Mucosa of rectum (tissue), 2 donors: ENCODE results near the gene LHPP.
"Not testable (repeated sequence)": the region's sequence is repeated elsewhere in the genome, so short reads cannot be mapped to it uniquely, and the experiment has no call there.

Experiments
- H3K27ac ChIP-seq, 2 donors: one replicate each; pipeline ENCODE4 v1.7.0; 2013; ENCODE audit warnings: inconsistent platforms in 2 of 2, low read depth in 2 of 2, low read length in 2 of 2
- H3K27me3 ChIP-seq, 2 donors: one replicate each; pipeline ENCODE4 v1.7.0; 2013; ENCODE audit warnings: low read length in 2 of 2; ENCODE audit not compliant: control insufficient read depth in 2 of 2, insufficient read depth in 2 of 2
- H3K36me3 ChIP-seq, 2 donors: one replicate each; pipeline ENCODE4 v1.7.0; 2013; ENCODE audit warnings: low read length in 2 of 2; ENCODE audit not compliant: control insufficient read depth in 2 of 2, insufficient read depth in 2 of 2
- H3K4me1 ChIP-seq, 2 donors: one replicate each; pipeline ENCODE4 v1.7.0; 2013; ENCODE audit warnings: low read length in 2 of 2, mild to moderate bottlenecking in 1 of 2; ENCODE audit not compliant: control insufficient read depth in 2 of 2, insufficient read depth in 2 of 2
- H3K4me3 ChIP-seq, 2 donors: one replicate each; pipeline ENCODE4 v1.7.0; 2013; ENCODE audit warnings: low read length in 2 of 2
- H3K9ac ChIP-seq, 2 donors: one replicate each; pipeline ENCODE4 v1.7.0; 2013; ENCODE audit warnings: low read length in 2 of 2, low read depth in 1 of 2, mild to moderate bottlenecking in 1 of 2
- H3K9me3 ChIP-seq, 2 donors: one replicate each; pipeline ENCODE4 v1.7.0; 2013; ENCODE audit warnings: low read length in 2 of 2; ENCODE audit not compliant: control insufficient read depth in 2 of 2
- donor health status: healthy.
- donor health status: Normal muscosa, but diverticular disease.

The LHPP gene

GRCh38 chr10:124604214-124605000, 142.8 kb downstream of the LHPP start:
- H3K4me1 ChIP-seq = no peaks in the 10 kb centered on the region
- H3K27ac ChIP-seq = no peak overlapping the region
- H3K27me3 ChIP-seq = no peaks in the 10 kb centered on the region
- H3K36me3 ChIP-seq = no peaks in the 10 kb centered on the region
- no peak overlapping the region for H3K9ac ChIP-seq
- no peaks in the 10 kb centered on the region for H3K9me3 ChIP-seq
- no peak overlapping the region for H3K4me3 ChIP-seq

- no peak overlapping the region for H3K27ac ChIP-seq
- no peak overlapping the region for H3K4me3 ChIP-seq
- no peaks in the 10 kb centered on the region for H3K4me1 ChIP-seq
Measured at GRCh38 chr10:124605001-124605370, 143.4 kb downstream of the LHPP start.

GRCh38 chr10:124605481-124605855, 143.8 kb downstream of the LHPP start:
- H3K27me3 ChIP-seq = no peaks in the 10 kb centered on the region
- H3K4me1 ChIP-seq = no peaks in the 10 kb centered on the region
- no peaks in the 10 kb centered on the region for H3K9me3 ChIP-seq
- no peak overlapping the region for H3K4me3 ChIP-seq
- H3K36me3 ChIP-seq = no peaks in the 10 kb centered on the region
- no peak overlapping the region for H3K27ac ChIP-seq
- H3K9ac ChIP-seq = no peak overlapping the region

More at GRCh38 chr10:124605001-124605370, 143.4 kb downstream of the LHPP start:
- H3K9me3 ChIP-seq = no peaks in the 10 kb centered on the region
- H3K9ac ChIP-seq = no peak overlapping the region
- no peaks in the 10 kb centered on the region for H3K27me3 ChIP-seq
- H3K36me3 ChIP-seq = no peaks in the 10 kb centered on the region

- Histone ChIP-seq H3K36me3 (no peaks in the 10 kb centered on the region), H3K27ac (no peak overlapping the region), H3K9ac (no peak overlapping the region), H3K4me3 (no peak overlapping the region), H3K27me3 (no peaks in the 10 kb centered on the region), H3K4me1 (no peaks in the 10 kb centered on the region), H3K9me3 (no peaks in the 10 kb centered on the region)
Measured at GRCh38 chr10:124605856-124606812, 144.5 kb downstream of the LHPP start.

- Histone ChIP-seq H3K4me3 (no peak overlapping the region), H3K9ac (no peak overlapping the region), H3K4me1 (no peaks in the 10 kb centered on the region), H3K9me3 (no peaks in the 10 kb centered on the region), H3K27me3 (no peaks in the 10 kb centered on the region), H3K27ac (no peak overlapping the region), H3K36me3 (no peaks in the 10 kb centered on the region)
Measured at GRCh38 chr10:124606822-124607221, 145.2 kb downstream of the LHPP start.

GRCh38 chr10:124607693-124608092, 146.1 kb downstream of the LHPP start:
- Histone ChIP-seq H3K36me3 (no peaks in the 10 kb centered on the region), H3K9ac (no peak overlapping the region), H3K4me3 (no peak overlapping the region), H3K4me1 (no peaks in the 10 kb centered on the region), H3K9me3 (no peaks in the 10 kb centered on the region), H3K27ac (no peak overlapping the region), H3K27me3 (no peaks in the 10 kb centered on the region)

- no peak overlapping the region for H3K9ac ChIP-seq
- H3K9me3 ChIP-seq = no peaks in the 10 kb centered on the region
- no peaks in the 10 kb centered on the region for H3K36me3 ChIP-seq
- H3K4me3 ChIP-seq = no peak overlapping the region
- no peaks in the 10 kb centered on the region for H3K4me1 ChIP-seq
- H3K27ac ChIP-seq = no peak overlapping the region
- no peaks in the 10 kb centered on the region for H3K27me3 ChIP-seq
Measured at GRCh38 chr10:124608093-124608721, 146.6 kb downstream of the LHPP start.

- Histone ChIP-seq H3K27me3 (no peaks in the 10 kb centered on the region), H3K4me1 (no peaks in the 10 kb centered on the region), H3K9ac (no peak overlapping the region), H3K27ac (no peak overlapping the region), H3K4me3 (no peak overlapping the region), H3K9me3 (no peaks in the 10 kb centered on the region), H3K36me3 (no peaks in the 10 kb centered on the region)
Measured at GRCh38 chr10:124609698-124610097, 148.1 kb downstream of the LHPP start.

GRCh38 chr10:124610186-124610585, 148.6 kb downstream of the LHPP start:
- not testable (repeated sequence) for H3K36me3 ChIP-seq

GRCh38 chr10:124610851-124611250, 149.2 kb downstream of the LHPP start:
- not testable (repeated sequence) for H3K4me1 ChIP-seq, H3K9ac ChIP-seq, H3K36me3 ChIP-seq, H3K9me3 ChIP-seq, H3K27ac ChIP-seq, H3K4me3 ChIP-seq, H3K27me3 ChIP-seq

More at GRCh38 chr10:124610186-124610585, 148.6 kb downstream of the LHPP start:
- H3K9me3 ChIP-seq, H3K27me3 ChIP-seq, H3K27ac ChIP-seq, H3K4me1 ChIP-seq, H3K9ac ChIP-seq, H3K4me3 ChIP-seq: not testable (repeated sequence)
